Fibroblast of lung (primary cell): ENCODE results near the gene POLR1C.

ENCODE experiments used
- CTCF ChIP-seq, 2 donors: IDR thresholded peaks in 1 of 2; conservative IDR thresholded peaks in 1 of 2; 1 replicate in 1 of 2; 2 replicates in 1 of 2; pipeline ENCODE4 v1.5.1; 2011 to 2012; ENCODE audit warnings: low read length in 2 of 2, control low read depth in 1 of 2, inconsistent platforms in 1 of 2, low read depth in 1 of 2, mild to moderate bottlenecking in 1 of 2
- EZH2 ChIP-seq: IDR thresholded peaks from 2 replicates; pipeline ENCODE4 v1.5.1; 2012; ENCODE audit warnings: low read length, control low read depth, mild to moderate bottlenecking; ENCODE audit errors: missing control alignments

GRCh38 chr6:43500921-43501320, 16.0 kb upstream of the POLR1C start:
- no peak for TF ChIP-seq CTCF (conservative IDR thresholded peaks at IDR 0.05 in 1 of 2, IDR thresholded peaks at IDR 0.05 in 1 of 2; ENCODE audit: low read depth in 1 of 2, low read length in 2 of 2)
- no peak for TF ChIP-seq EZH2
